MCF 10A (cell line): Measurements from ENCODE around the gene KIAA1614. TPM values are rescaled to one million over a fixed set of nuclear protein-coding genes. Genes with fewer than 3 reads are reported as not detected.

ENCODE experiments used
- BruUV-seq: library from RNA; stranded (reverse); fragments of 400-500 nt; replicated peaks from 2 replicates; lab custom pipeline; 2021; lab: Mats Ljungman, UMichigan
- CTCF ChIA-PET: fragments of 300-600 bp; sonication (Branson Sonifier 250); formaldehyde crosslinking; extraction: SDS; loops from one replicate; lab custom pipeline; 2021; ENCODE audit warnings: antibody characterized with exemption, inconsistent platforms; lab: Yijun Ruan, JAX
- POLR2A ChIA-PET: fragments of 300-600, 350-650 bp; sonication (Branson Sonifier 250); formaldehyde crosslinking; extraction: SDS; loops from one replicate; lab custom pipeline; 2020; ENCODE audit warnings: antibody characterized with exemption, inconsistent platforms; lab: Yijun Ruan, JAX
- DNase-seq: peaks from one replicate; pipeline ENCODE4 v3.0.0-alpha.2; 2018; ENCODE audit not compliant: unreplicated experiment
- H3K27ac Mint-ChIP-seq: one replicate; pipeline ENCODE4 v1.8.0; 2022; ENCODE audit warnings: mild to moderate bottlenecking, low read depth, mixed read lengths; ENCODE audit not compliant: unreplicated experiment
- H3K27me3 Mint-ChIP-seq: one replicate; pipeline ENCODE4 v1.8.0; 2022; ENCODE audit warnings: mixed read lengths; ENCODE audit not compliant: insufficient read depth, unreplicated experiment
- H3K36me3 Mint-ChIP-seq: one replicate; pipeline ENCODE4 v1.8.0; 2022; ENCODE audit warnings: mild to moderate bottlenecking, moderate library complexity, mixed read lengths; ENCODE audit not compliant: insufficient read depth, unreplicated experiment
- H3K4me1 Mint-ChIP-seq: one replicate; pipeline ENCODE4 v1.8.0; 2022; ENCODE audit warnings: mixed read lengths; ENCODE audit not compliant: insufficient read depth, unreplicated experiment
- H3K4me3 Mint-ChIP-seq: one replicate; pipeline ENCODE4 v1.8.0; 2022; ENCODE audit warnings: mild to moderate bottlenecking, moderate library complexity, mixed read lengths; ENCODE audit not compliant: unreplicated experiment
- H3K9me3 Mint-ChIP-seq: one replicate; pipeline ENCODE4 v1.8.0; 2022; ENCODE audit warnings: mixed read lengths; ENCODE audit not compliant: unreplicated experiment
- intact Hi-C: fragments of 100-400 bp; cut with micrococcal nuclease; formaldehyde crosslinking; loops from 2 replicates; pipeline ENCODE4 v1.14.1; 2022
- total RNA-seq: library from RNA; stranded (reverse); gene quantifications from 2 replicates; pipeline ENCODE4 v1.2.3, GENCODE V29; 2022
- TF ChIP-seq, protein P1 (sequence below): fragments of 200-600 bp; IDR thresholded peaks from one replicate; pipeline ENCODE4 v1.8.0; 2022; ENCODE audit warnings: antibody characterized with exemption, mild to moderate bottlenecking; ENCODE audit not compliant: unreplicated experiment

The KIAA1614 gene
- total RNA-seq, 1 experiment from 2014 or later: 1.1 TPM

DNA sequence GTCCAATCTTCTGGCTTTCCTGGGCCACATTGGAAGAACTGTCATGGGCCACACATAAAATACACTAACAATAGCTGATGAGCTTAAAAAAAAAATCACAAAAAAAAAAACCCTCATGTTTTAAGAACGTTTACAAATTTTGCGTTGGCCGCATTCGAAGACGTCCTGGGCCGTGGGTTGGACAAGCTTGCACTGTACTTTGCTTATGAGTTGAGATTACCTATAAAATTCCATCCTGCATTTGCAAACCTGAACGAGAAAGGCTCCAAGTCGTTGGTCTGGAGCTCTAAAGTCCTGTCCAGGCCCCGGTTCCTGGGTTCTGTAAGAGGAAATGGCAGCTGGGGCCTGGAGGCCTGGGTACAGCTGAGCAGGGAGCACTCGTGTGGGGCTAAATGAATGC, 51.4 kb downstream of the KIAA1614 start:
- CTCF ChIA-PET: interaction anchor here (0.8 to 2.2 kb wide), 2 partner anchors 74 to 178 kb away, joined by 3 to 10 read pairs; no protein-coding TSS in a partner anchor
- Mint-ChIP-seq H3K9me3 (no peaks in the 10 kb centered on the region), H3K4me3 (no peak overlapping the region), H3K27me3 (no peaks in the 10 kb centered on the region), H3K27ac (no peak overlapping the region), H3K36me3 (peaks cover 61% of the 10 kb centered on the region), H3K4me1 (no peaks in the 10 kb centered on the region)
- intact Hi-C loops: no loop called here
- TF ChIP-seq, protein P1, sequence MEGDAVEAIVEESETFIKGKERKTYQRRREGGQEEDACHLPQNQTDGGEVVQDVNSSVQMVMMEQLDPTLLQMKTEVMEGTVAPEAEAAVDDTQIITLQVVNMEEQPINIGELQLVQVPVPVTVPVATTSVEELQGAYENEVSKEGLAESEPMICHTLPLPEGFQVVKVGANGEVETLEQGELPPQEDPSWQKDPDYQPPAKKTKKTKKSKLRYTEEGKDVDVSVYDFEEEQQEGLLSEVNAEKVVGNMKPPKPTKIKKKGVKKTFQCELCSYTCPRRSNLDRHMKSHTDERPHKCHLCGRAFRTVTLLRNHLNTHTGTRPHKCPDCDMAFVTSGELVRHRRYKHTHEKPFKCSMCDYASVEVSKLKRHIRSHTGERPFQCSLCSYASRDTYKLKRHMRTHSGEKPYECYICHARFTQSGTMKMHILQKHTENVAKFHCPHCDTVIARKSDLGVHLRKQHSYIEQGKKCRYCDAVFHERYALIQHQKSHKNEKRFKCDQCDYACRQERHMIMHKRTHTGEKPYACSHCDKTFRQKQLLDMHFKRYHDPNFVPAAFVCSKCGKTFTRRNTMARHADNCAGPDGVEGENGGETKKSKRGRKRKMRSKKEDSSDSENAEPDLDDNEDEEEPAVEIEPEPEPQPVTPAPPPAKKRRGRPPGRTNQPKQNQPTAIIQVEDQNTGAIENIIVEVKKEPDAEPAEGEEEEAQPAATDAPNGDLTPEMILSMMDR: no peak
- POLR2A ChIA-PET: interaction anchor here (0.7 to 1.1 kb wide), 2 partner anchors 8 to 126 kb away, joined by 3 to 4 read pairs; no protein-coding TSS in a partner anchor
- no peak for DNase-seq
- no TSS peak for BruUV-seq

DNA sequence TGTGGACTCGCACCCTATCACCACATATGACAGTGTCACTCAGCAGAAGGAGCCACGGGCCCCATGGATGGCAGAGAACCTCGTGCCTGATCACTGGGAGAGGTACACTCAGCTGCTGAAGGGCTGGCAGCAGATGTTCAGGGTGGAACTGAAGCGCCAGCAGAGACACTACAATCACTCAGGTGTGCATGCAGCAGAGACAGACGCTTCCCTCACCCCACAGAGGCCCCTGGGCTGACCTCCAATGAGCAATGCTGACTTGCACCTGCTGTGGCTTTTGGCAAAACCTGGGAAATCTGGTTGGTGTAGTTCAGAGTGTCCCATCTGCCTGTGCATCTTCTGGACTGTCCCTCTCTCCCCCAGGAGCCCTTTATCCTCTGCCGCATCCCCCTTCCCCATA, 51.9 kb downstream of the KIAA1614 start:
- Mint-ChIP-seq H3K27ac (no peak overlapping the region), H3K36me3 (peaks cover 61% of the 10 kb centered on the region), H3K27me3 (no peaks in the 10 kb centered on the region), H3K4me3 (no peak overlapping the region), H3K4me1 (no peaks in the 10 kb centered on the region), H3K9me3 (no peaks in the 10 kb centered on the region)
- no peak for DNase-seq
- TF ChIP-seq, protein P1: no peak
- intact Hi-C loops: no loop called here
- no TSS peak for BruUV-seq
- ChIA-PET POLR2A (interaction anchor here (0.7 kb wide), 1 partner anchor 9 kb away, joined by 3 read pairs; no protein-coding TSS in a partner anchor), CTCF (interaction anchor here (0.6 to 0.8 kb wide), 2 partner anchors 73 to 136 kb away, joined by 3 read pairs; no protein-coding TSS in a partner anchor)

DNA sequence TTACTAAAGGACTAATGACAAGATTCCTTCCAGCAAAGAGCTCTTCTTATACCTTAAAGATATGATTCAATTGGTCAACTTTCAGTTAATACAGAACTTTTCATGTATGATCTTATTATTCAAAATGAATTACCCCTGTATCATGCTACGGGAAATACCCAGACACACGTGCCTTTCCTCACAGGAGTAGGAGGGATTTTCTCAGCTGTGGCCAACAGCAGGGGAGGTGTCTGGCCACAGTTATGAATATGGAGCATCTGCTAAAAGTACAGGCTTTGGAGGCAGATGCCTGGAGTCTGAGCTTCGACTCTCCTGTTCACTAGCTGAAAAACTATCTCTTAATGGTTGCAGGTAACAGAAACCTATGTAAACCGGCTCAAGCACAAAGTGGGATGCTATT, 53.6 kb downstream of the KIAA1614 start:
- no peaks in the 10 kb centered on the region for H3K27me3 Mint-ChIP-seq
- ChIA-PET CTCF (interaction anchor here (0.7 to 4.1 kb wide), 5 partner anchors 9 to 487 kb away, joined by 3 to 24 read pairs (median 4); partner anchors contain the start of gene MR1), POLR2A (interaction anchor here (0.5 to 0.9 kb wide), 2 partner anchors 10 to 705 kb away, joined by 3 to 4 read pairs; no protein-coding TSS in a partner anchor)
- H3K27ac Mint-ChIP-seq: no peak overlapping the region
- BruUV-seq: no TSS peak
- intact Hi-C loops: no loop called here
- H3K36me3 Mint-ChIP-seq: peaks cover 61% of the 10 kb centered on the region
- no peaks in the 10 kb centered on the region for H3K4me1 Mint-ChIP-seq
- no peaks in the 10 kb centered on the region for H3K9me3 Mint-ChIP-seq
- DNase-seq: no peak
- no peak overlapping the region for H3K4me3 Mint-ChIP-seq
- TF ChIP-seq, protein P1: no peak

DNA sequence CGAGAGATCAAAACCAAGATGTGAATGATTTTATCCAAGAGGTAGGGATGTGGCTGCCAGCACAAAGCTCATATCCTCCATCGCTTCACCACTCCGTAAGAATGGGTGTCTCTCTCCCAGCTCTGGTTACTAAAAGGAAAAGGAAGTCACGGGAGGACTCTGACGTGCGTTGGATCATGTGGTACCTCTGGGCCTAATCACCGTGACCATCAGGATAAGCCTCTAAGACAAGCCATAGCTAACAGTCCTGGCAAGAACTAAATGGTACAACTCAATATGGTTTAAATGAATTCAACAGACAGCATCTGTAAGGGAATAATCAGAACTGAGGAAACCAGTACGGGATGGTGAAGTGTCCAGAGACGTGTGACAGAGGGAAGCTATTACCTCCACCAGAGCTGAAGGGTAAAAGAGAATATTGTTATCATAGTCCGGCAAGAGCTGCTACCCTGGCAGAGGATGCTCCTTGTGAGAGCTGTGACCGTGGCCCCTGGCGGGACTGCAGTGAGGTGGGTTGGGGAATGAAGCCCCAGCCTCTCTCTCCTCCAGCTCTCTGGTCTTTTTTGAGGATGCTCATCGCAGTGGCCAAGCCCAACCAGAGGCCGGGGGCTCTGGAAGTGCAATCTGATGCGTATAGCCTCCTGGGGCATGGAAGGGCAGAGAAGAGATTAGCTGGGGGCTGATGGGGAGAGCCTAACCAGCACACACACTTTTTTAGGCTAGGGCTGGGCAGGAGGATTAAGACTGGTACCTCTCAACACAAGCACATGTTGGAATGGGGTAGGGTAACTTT, 54.2 kb downstream of the KIAA1614 start:
- POLR2A ChIA-PET: interaction anchor here (0.5 to 1.5 kb wide), 5 partner anchors 9 to 706 kb away, joined by 3 to 5 read pairs (median 4); no protein-coding TSS in a partner anchor

More for the DNA sequence above, 54.2 kb downstream of the KIAA1614 start:
- Mint-ChIP-seq H3K27ac (no peak overlapping the region), H3K36me3 (peaks cover 67% of the 10 kb centered on the region), H3K27me3 (no peaks in the 10 kb centered on the region), H3K9me3 (no peaks in the 10 kb centered on the region), H3K4me3 (no peak overlapping the region), H3K4me1 (no peaks in the 10 kb centered on the region)
- CTCF ChIA-PET: interaction anchor here (0.7 to 4.1 kb wide), 5 partner anchors 9 to 488 kb away, joined by 3 to 24 read pairs (median 4); partner anchors contain the start of gene MR1
- TF ChIP-seq, protein P1: no peak
- DNase-seq: no peak
- intact Hi-C loops: no loop called here
- no TSS peak for BruUV-seq
